ENCODE measurements around the gene COL9A3. TPM values are rescaled to one million over a fixed set of nuclear protein-coding genes. Genes with fewer than 3 reads are reported as not detected.

The COL9A3 gene
- polyA plus RNA-seq, 1 experiment = 0.98 TPM

GRCh38 chr20:62834967-62835730 is 18.3 kb downstream of the COL9A3 start:
- no peak for TF ChIP-seq CTCF (IDR thresholded peaks at IDR 0.05; ENCODE audit: low read depth, low read length)
- ChIA-PET CTCF (no interaction called here), POLR2A (interaction anchor here (0.6 kb wide), 1 partner anchor 113 kb away, joined by 5 read pairs; no protein-coding TSS in a partner anchor)
- Histone ChIP-seq H3K4me3 (ENCODE audit: low read depth, low read length) (no peak overlapping the region), H3K9me3 (ENCODE audit: control insufficient read depth, insufficient read depth, low read length) (peaks cover 3% of the 10 kb centered on the region; the same call in 1 of the 2 replicates), H3K27me3 (ENCODE audit: control insufficient read depth, insufficient read depth, low read length) (no peaks in the 10 kb centered on the region), H3K27ac (ENCODE audit: low read depth, low read length) (no peak overlapping the region)
- no peak for DNase-seq (ENCODE audit: low read depth, low spot score)

- no peaks in the 10 kb centered on the region for H3K27me3 ChIP-seq (ENCODE audit: control insufficient read depth, insufficient read depth, low read length)
- TF ChIP-seq CTCF (IDR thresholded peaks at IDR 0.05; ENCODE audit: low read depth, low read length) = no peak
- H3K9me3 ChIP-seq (ENCODE audit: control insufficient read depth, insufficient read depth, low read length) = peaks cover 3% of the 10 kb centered on the region; the same call in 1 of the 2 replicates
- POLR2A ChIA-PET = no interaction called here
- DNase-seq (ENCODE audit: low read depth, low spot score) = no peak
- H3K27ac ChIP-seq (ENCODE audit: low read depth, low read length) = no peak overlapping the region
- CTCF ChIA-PET = interaction anchor here (0.8 kb wide), 1 partner anchor 11 kb away, joined by 3 read pairs; no protein-coding TSS in a partner anchor
- no peak overlapping the region for H3K4me3 ChIP-seq (ENCODE audit: low read depth, low read length)
Observed at GRCh38 chr20:62835931-62836861, 19.3 kb downstream of the COL9A3 start.

- POLR2A ChIA-PET = no interaction called here
- no peaks in the 10 kb centered on the region for H3K27me3 ChIP-seq (ENCODE audit: control insufficient read depth, insufficient read depth, low read length)
- H3K4me3 ChIP-seq (ENCODE audit: low read depth, low read length) = no peak overlapping the region
- H3K27ac ChIP-seq (ENCODE audit: low read depth, low read length) = no peak overlapping the region
- CTCF ChIA-PET = no interaction called here
- no peak for DNase-seq (ENCODE audit: low read depth, low spot score)
- no peak for TF ChIP-seq CTCF (IDR thresholded peaks at IDR 0.05; ENCODE audit: low read depth, low read length)
- H3K9me3 ChIP-seq (ENCODE audit: control insufficient read depth, insufficient read depth, low read length) = peaks cover 3% of the 10 kb centered on the region; the same call in 1 of the 2 replicates
Observed at GRCh38 chr20:62836967-62837490, 20.2 kb downstream of the COL9A3 start.

- Histone ChIP-seq H3K9me3 (ENCODE audit: control insufficient read depth, insufficient read depth, low read length) (peaks cover 3% of the 10 kb centered on the region; the same call in 1 of the 2 replicates), H3K27ac (ENCODE audit: low read depth, low read length) (no peak overlapping the region), H3K4me3 (ENCODE audit: low read depth, low read length) (no peak overlapping the region), H3K27me3 (ENCODE audit: control insufficient read depth, insufficient read depth, low read length) (no peaks in the 10 kb centered on the region)
- ChIA-PET CTCF (no interaction called here), POLR2A (no interaction called here)
- no peak for TF ChIP-seq CTCF (IDR thresholded peaks at IDR 0.05; ENCODE audit: low read depth, low read length)
- DNase-seq (ENCODE audit: low read depth, low spot score) = no peak
Observed at GRCh38 chr20:62837790-62838127, 20.9 kb downstream of the COL9A3 start.
